Omental fat pad (tissue), 4 donors: ENCODE results near the gene TUBB2A. TPM values are rescaled to one million over a fixed set of nuclear protein-coding genes. Genes with fewer than 3 reads are reported as not detected.
A peak's percentile ranks its signal among the peaks of the same experiment; 100 is the strongest.
"Not testable (repeated sequence)": the region's sequence is repeated elsewhere in the genome, so short reads cannot be mapped to it uniquely, and the experiment has no call there.

Experiments
- ATAC-seq: fragments of 150-250 bp; one replicate; pipeline ENCODE4 v1.9.1; 2016; ENCODE audit warnings: mild to moderate bottlenecking, moderate library complexity; ENCODE audit not compliant: low FRiP score
- DNase-seq: peaks from one replicate; pipeline ENCODE4 v3.0.0-alpha.2; 2019; ENCODE audit warnings: low spot score
- CTCF ChIP-seq, 3 donors: fragments of 450-650 bp; IDR thresholded peaks; one replicate each; pipeline ENCODE4 v1.5.1; 2016 to 2017; ENCODE audit warnings: antibody characterized with exemption in 3 of 3, mild to moderate bottlenecking in 3 of 3, moderate library complexity in 2 of 3
- total RNA-seq, 4 donors: library from RNA; depleted of rRNA; stranded (reverse); fragments of >200 nt; gene quantifications; one replicate each; pipeline ENCODE4 v1.1.0, GENCODE V29; 2016

Gene TUBB2A
- total RNA-seq, 4 donors from 2014 or later, result 62.4 to 134 (median 97.8) TPM

- no peak for DNase-seq
- no peak for TF ChIP-seq CTCF (IDR thresholded peaks at IDR 0.05)
- no peak for ATAC-seq
Measured at GRCh38 chr6:3165631-3166534, 8.5 kb upstream of the TUBB2A start.

DNA sequence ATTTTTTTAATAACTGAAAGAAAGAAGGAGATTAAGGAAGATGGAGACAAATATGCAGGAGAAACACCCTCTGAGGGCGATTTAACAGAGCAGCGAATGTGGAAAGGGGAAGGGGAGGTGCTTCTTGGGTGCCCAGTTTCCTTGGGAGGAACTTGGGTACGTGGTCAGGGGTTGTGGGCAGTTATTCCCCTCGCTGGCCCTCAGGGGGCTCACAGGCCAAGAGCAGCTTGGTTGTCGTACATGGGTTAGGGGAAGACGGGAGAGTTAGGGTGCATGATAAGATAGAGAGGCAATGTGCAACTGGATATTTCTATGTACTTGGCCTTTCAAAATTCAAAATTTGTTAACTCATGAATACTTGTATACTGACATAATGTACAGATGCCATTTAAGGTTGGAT, 7.0 kb upstream of the TUBB2A start:
- DNase-seq (no peak), ATAC-seq (no peak)
- TF ChIP-seq CTCF (IDR thresholded peaks at IDR 0.05), result no peak

DNA sequence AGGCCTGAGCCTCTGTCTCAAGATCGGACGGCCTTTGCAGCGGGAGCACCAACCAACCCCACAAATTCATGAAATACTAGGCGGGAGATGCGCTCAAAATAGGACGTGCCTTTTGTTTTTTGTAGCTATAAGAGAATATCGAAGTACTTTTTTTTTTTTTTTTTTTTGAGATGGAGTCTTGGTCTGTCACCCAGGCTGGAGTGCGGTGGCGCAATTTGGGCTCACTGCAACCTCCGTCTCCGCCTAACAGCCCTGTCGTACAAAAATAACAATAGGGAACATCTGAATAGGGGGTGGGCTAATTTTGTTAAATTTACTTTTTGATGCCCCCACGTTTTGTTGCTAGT, 5.9 kb upstream of the TUBB2A start:
- no peak for DNase-seq
- ATAC-seq, result no peak
- TF ChIP-seq CTCF (IDR thresholded peaks at IDR 0.05), result no peak

DNA sequence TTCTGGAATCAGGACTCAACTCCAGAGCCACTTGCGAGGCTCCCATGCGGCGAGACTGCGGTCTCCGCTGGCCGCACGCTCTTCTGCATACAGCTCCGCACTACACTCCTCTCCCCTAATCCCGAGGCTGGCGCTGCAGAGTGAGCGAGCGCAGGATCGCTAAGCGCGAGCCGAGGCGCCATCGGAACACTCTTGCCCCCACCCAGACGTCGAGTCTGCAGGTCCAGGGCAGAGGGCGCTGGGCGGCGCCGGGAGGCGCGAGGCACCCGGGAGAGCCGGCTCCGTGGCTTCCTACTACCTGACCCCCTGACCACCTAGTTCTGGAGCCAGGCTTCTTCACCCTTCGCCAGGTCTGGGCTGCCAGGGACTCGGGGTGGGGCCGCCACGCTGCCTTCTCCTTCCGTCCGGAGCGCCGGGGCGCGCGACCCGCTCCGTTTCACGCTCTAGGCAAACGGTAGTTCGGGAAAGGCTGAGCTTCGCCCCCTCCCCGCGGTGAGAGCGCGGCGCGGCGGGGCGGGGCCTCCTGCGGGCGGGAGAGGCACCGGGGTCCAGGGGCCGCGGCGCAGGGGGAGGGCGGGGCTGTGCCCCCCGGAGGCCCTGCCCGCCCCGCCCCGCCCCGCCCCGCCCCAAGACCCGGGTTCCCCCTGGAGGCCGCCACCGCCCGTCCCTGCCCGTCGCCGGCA, 5.4 kb upstream of the TUBB2A start:
- DNase-seq (no peak), ATAC-seq (peak; percentile 70)
- no peak for TF ChIP-seq CTCF (IDR thresholded peaks at IDR 0.05)

GRCh38 chr6:3162067-3162497, 4.7 kb upstream of the TUBB2A start:
- no peak for TF ChIP-seq CTCF (IDR thresholded peaks at IDR 0.05)
- no peak for DNase-seq
- ATAC-seq, result no peak

DNA sequence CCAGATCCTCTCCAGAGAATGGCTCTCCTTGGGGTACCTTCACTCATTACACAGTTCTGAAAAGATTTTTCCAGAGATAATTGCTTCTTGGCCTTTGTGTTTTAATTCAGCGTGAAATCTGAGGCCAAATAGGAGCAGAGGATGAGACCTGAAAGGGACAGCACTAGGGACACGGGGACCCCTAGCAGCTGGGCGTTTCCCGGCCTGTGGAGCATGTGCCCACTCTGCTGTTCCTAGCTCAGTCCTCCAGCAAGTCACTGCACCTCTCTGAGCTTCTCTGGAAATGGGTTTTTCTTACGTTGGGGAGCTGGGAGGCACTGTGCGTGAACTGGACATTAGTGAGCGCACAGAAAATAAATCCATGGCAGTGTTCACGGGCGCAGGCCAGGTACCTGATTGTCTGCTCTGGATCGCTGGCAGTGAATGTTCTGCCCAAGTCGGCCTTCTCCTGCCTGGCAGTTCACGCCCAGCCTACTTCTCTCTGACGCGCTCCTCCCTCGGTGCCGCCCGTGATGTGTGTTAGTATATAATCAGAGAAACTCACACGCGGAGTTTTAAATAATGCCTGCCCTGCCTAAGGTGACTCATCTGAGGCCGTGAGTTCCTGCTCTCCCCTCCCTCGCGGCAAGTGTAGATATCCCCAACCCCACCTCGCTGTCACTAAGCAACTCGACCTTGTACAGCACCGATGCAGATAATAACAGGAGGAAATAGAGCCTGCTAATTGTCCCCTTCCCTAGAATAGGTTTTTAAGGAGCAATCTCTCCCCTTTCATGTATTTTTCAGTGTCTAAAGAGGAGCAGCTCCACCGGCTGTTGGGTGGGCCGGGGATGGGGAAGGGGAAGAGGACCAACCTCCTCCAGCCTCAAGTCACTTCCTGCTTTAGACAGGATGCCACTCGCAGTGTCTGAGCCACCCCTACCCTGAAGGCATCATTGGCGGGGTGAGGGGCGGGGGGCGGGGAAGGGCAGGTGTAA, 2.7 kb upstream of the TUBB2A start:
- peak; percentile 68 for ATAC-seq

DNA sequence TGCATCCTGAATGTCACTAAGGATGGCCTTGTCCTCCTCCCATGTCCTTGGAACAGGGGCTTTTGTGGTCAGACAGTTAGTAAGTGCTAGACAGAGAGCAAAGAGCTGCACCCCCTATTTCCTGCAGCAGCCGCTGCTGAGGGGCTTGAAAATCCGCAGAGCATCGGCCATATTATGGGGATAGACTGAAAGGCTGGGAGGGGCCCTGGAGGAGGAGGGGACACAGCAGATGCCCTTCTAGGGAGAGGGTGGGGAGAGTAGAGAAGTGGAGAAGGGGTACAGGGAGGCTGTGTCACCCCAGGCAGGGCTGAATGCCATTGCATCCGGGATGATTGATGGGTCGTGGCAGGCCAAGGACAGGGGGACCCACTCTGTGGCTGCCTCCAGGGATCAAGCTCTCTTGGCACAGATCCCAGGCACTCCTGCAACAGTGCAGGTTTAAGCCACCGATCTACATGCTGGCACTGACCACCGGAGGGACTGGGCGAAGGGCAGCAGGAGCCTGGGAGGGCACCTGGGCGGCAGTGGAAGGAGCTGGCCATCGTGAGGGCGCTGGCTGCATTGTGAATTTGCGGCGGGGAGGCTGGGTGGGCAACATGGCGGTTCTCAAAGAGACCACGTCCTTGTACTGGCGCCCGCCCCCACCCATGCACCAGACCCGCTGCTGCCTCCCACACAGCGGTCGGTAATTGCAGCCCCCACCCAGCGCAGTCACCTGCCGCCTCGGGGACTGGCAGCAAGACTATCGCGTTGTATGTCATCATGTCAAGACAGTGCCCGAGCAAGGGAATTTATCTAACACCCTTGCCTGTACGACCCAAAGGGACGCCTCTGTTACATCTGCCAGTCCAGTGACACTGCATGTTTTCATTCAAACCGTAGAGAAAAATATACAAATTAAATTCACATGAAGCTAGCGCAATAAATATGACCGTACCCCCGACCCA, 887 bp downstream of the TUBB2A start:
- ATAC-seq, DNase-seq: not testable (repeated sequence)

More for the DNA sequence above, 2.7 kb upstream of the TUBB2A start:
- TF ChIP-seq CTCF (IDR thresholded peaks at IDR 0.05), result no peak
- no peak for DNase-seq

GRCh38 chr6:3155416-3155815, 1.9 kb downstream of the TUBB2A start:
- ATAC-seq, DNase-seq: not testable (repeated sequence)
